Right forelimb (tissue), 1 donor: ENCODE results near the gene FGF12.
"Not testable (repeated sequence)": the region's sequence is repeated elsewhere in the genome, so short reads cannot be mapped to it uniquely, and the experiment has no call there.

Source experiments
- DNase-seq: peaks from one replicate; pipeline ENCODE4 v3.0.0-alpha.2; 2018

FGF12 gene

DNA sequence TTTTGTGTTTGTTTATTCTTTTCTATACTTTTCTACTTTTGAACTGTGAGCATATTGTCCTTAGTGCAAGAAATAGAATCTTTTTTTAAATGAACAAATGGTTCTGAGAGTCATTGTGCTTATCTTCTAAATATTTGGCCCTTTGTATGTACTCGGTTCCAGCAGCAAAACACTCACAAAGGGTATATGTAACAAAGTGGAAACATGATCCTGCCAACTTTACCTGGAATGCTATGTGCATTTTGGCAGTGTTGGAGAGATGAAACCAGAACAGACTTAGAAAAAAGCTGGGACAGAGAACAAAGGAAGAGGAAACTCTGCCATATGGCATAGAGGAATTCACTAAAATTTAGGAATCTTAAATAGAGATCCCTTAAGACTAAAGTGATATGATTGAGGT lies 150.1 kb downstream of the FGF12 start:
- no peak for DNase-seq

DNA sequence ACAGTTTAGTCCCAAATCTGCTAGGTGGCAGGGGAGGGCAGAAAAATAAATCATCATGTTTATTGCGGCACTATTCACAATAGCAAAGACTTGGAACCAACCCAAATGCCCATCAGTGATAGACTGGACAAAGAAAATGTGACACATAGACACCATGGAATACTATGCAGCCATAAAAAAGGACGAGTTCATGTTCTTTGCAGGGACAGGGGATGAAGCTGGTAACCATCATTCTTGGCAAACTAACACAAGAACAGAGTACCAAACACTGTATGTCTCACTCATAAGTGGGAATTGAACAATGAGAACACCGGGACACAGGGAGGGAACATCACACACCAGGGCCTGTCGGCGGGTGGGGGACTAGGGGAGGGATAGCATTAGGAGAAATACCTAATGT lies 150.6 kb downstream of the FGF12 start:
- not testable (repeated sequence) for DNase-seq

DNA sequence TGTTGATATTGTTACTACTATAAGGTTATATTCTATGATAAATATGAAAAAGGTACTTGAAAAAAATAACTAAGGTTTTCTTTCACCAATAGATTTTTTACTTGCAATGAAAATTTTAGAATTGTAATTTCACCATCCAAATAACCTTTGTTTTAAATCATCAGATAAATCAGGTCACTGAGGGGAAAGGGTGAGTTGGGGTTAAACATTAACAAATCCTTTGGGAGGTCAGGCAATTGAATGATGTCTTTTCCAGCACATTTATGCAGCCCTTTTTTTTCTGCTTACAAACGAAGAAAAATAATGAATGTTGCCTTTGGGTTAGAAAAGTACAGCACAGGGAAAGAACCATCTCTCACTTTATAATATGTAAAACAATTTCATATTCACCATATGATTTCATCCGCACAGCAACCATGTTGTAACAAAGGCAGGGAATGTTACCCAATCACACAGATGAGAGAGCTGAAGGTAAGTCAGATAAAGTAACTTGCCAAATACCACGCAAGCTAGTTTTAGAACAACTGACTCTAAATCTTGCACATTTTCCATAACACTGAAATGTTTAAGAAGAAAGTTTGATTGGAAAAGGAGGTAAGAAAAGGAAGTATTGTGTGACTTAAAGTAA lies 151.3 kb downstream of the FGF12 start:
- no peak for DNase-seq

DNA sequence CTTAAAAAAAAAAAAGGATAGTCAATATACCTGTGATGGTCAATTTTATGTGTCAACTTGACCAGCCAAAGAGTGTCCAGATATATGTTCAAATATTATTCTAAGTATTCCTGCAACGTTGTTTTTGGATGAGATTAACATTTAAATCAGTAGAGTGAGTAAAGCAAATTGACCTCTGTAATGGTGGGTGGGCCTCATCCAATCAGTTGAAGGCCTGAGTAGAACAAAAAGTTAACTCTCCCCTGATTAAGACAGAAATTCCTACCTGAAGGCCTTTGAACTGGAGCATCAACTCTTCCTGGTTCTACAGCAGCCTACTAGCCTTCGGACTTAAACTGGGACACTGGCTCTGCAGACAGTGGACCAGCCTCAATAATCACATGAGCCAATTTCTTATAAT lies 154.1 kb downstream of the FGF12 start:
- DNase-seq = no peak

DNA sequence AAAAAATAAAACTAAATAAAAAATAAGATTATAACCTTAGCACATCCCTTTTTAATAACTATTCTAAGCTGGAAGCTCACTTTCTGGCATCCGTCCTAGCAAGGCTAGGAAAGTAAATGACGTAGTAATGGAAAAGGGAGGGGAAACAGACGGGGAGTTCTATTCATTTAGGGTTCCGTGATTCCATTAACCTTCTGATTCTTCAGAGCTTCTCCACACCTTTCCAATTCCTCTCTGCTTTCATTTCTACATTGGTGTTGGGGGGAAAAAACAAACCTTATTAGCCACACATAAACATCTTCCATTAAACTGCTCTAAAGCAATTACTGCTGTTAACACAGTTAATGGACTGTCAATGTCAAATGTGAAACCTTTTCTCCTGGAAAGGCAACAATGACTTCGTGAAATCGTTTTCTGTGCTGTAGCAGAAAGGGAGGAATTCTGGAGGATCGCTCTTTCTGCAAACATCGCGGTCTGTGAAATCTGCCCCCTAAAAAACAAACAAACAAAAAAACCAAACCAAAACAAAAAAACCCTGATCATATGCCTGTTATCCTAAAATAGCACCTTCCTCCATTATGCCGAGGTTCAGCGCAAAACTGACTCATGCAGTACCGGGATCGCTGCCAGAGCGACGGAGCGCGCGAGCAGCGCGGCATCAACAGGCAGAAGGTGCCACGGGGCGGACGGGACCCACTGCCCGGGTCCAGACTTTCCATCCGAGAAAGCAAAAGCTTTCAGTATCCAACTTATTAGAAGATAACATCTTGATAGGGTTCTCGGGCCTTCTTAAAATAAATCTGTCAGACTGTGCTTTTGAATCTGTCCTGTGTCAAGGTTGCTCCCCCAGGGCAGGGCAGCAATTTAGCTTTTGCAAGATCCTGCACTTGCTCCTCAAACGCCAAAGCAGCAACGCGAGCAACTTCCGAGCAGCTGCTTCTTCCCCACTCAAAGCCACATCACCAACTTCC lies 156.2 kb downstream of the FGF12 start:
- peak; percentile 59 for DNase-seq

DNA sequence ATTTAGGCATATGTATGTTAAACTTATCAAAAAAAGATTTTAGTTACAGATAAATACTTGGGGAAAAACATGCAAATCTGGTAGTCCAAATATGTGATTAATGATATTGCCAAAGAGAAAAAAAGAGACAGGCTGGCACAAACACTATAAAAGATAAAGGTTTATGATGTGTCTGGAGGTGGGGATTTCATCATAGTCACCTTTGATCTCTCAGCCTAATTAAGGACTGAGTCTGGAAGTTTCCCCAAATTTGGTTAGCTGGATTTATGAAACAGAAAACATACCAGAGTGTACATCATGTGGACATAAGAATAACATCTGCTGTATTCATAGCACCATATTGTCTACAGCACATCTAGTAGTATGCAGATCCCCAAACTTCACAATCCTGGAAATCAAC lies 157.0 kb downstream of the FGF12 start:
- no peak for DNase-seq

DNA sequence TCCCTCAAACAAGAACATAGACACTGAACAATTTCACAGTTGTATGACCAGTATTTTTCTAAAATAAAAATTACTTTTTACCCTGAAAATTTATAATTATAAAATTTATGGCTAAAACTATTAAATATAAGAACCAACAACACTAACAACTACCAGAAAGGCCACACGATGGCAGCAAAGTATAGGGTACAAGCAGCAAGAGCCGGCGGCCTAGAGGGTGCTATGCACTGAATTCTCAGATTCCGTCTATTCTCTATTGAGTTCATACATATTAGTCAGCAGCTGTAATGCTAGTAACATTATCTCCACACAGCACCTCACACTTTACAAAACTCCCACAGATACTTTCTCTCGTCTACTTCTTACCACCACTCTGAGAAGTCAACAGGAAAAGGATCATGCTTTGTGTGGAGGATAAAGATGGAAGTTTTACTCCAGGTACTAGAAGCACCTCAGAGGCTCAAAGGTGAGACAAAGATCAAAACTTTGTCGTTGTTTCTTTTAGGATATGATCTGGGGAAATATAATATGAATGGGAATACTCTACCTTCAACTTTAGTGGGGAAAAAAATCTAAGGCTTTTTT lies 160.5 kb downstream of the FGF12 start:
- peak; percentile 81 for DNase-seq

DNA sequence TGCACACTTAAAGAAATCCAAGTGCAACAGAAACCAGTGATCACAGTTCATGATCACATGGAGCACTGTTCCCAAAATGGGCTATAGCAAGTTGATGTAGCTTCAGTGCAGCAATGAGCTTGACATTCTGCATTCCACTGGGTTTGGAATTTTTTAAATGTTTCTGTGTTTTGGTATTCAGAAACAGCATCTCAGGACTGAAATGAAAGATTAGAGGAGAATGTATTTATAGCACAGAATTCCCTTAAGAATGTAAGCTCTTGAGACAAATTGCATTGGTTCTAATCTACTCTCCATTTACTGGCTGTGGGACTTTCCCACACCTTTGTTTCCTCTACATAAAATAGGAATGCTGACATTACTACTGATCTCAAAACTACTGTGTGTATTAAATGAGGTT lies 162.7 kb downstream of the FGF12 start:
- no peak for DNase-seq

DNA sequence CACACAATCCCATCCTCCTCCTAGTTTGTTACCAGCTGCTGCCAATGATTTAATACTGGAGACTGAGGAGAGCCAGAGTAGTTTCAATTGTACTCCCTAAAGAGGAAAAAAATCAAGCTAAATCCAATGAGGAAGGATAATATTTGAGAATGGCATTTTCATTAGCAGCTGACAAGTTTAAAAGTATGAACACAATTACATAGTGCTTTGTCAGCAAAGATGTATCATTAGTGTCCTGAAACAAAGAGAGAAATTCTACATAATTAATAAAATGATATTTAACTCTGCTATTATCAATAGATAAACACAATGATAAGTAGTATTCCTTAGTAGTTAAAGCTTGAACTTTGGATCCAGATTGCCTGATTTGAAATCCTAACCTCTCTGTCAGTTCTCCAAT lies 163.9 kb downstream of the FGF12 start:
- no peak for DNase-seq

DNA sequence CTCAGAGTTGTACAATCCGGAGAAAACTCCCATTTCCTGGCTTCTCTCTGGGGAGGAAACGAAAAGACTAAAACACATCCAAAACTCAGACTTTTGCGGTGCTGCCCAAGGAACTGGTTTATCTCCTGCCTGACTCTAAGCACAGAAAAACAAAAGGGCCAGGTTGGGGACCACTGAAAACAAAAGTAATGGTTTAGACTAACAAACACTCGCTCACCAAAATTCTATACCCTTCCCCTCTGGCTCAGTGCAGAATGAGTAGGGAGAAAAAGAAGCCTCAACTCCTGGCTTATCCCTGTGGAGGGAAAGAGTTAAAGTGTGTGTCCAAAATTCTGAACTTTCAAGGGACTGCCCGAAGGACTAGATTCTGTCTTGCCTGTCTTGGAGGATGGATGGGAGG lies 173.6 kb downstream of the FGF12 start:
- no peak for DNase-seq

DNA sequence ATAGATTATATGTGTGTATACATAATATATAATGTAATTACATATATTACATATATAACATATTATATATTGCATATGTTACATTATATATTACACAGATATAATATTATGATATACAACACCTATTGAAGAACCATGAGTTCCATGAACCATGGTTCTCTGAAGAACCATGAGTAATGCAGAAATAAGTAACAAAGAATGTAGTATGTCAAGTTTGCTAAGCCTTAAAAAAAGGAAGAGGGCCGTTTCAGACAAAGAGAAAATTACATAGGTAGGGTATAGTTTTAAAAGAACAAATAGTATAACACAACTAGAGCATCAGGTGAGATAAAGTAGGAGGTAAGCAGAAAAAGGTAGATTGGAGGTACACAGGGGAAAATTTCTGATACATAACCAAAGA lies 177.0 kb downstream of the FGF12 start:
- DNase-seq = no peak

DNA sequence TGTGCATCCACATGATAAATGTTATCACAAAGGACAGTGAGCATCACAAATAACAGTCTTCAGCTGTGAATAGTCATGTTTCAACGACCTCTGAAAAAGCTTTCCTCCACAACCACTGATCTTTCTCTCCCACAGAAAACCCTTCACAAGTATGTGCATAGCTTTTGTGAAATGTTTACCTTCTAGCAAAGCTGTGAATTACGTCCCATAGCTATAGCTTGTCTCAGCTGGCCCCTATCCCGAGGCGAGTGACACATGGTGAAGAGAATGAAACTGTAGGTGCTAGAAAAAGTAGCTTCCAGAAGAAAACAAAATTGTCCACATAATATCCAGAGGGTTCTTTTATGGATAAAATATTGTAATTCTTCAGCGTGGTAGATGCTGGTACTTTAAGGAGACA lies 182.0 kb downstream of the FGF12 start:
- DNase-seq = no peak

DNA sequence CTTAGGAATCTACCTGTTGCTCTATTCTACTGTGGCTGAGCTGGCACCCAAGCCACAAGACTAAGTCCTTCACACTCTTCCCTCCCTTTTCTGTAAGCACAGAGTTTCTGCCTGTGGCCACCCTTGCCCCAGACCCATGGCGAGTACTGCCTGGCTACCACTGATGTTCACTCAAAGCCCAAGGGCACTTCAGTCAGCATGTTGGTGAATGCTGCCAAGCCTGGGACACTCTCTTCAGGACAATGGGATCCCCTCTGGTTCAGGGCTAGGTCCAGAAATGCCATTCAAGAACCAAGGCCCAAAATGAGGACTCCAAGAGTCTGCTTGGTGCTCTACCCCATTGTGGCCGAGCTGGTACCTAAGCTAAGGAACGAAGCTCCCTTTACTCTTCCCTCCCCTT lies 184.2 kb downstream of the FGF12 start:
- DNase-seq = no peak

DNA sequence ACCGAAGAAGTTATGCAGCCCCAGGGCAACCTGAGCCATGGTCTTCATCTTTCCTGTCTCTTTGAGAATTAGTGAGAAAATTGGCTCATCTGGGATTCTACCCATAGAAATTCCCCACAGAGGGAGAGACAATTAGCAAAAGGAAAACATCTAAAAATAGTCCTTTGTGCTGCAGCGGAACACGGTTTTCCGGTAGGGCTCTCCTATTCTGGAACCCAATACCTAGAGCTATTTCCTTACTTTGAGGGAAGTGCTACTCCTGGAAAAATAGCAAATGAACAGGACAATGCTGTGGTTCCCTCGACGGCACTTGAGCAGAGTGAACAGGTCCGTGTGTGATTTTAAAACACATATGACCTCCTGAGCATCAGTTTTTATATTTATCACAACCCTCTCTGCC lies 210.5 kb downstream of the FGF12 start:
- no peak for DNase-seq

DNA sequence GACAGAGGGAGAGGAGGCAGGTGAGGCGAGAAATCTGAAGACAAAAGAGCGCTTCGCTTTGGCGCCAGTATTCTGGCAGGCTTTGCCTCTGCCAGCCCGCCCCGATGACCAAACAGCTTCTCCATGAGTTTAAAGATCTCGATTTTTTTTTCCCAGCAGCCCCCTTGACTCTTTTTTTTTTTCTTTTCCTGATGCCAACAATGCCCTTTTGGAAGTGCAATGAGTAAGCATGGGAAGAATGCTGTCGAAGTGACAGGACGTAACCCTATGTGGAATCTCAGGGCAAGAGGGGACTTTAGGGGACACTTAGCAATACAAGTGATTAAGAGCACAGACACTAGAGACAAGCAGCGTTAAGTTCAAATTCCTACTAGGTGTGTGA lies 211.7 kb downstream of the FGF12 start:
- DNase-seq = no peak

DNA sequence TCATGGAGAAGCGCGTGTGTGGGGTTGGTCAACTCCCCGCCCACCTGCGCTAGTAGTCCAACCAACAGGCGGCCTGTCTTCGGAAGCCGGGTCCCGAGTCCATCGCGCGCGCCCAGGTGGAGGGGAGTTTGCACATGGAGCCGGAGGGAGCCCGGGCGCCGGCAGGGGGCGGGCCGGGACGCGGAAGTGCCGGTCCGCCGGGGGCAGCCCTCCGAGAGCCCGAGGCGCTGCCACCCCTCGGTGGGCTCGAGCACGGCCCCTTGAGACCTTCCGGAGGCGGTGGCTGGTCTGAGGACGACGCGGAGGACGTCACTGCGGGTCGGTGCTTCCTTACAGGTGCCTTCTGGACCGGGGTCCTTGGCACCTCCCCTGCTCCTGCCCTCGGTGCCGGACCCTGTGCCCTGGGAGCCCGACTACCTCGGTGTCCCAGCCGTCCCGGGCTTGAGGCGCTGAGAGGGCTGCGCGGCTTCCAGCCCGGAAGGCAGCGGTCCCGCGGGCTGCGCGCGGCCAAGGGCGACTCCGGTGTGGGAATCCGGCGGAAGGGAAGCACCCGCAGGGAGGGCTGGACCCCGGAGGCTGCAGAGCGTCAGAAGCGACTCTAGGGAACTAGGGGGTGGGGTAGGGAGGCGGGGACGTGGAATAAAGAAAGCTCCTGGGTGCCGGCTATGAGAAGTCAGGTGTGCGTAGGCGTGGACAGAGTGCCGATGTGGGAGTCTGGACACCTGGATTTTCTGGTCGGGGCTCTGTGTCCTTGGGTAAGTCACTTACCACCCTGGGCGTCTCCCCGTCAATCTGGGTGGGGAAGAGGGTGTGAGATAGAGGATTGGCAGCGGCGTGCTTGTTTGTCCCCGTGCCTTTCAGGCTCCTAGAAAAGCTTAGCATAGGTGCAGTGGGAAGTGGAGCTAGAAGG lies 212.3 kb downstream of the FGF12 start:
- DNase-seq = no peak

DNA sequence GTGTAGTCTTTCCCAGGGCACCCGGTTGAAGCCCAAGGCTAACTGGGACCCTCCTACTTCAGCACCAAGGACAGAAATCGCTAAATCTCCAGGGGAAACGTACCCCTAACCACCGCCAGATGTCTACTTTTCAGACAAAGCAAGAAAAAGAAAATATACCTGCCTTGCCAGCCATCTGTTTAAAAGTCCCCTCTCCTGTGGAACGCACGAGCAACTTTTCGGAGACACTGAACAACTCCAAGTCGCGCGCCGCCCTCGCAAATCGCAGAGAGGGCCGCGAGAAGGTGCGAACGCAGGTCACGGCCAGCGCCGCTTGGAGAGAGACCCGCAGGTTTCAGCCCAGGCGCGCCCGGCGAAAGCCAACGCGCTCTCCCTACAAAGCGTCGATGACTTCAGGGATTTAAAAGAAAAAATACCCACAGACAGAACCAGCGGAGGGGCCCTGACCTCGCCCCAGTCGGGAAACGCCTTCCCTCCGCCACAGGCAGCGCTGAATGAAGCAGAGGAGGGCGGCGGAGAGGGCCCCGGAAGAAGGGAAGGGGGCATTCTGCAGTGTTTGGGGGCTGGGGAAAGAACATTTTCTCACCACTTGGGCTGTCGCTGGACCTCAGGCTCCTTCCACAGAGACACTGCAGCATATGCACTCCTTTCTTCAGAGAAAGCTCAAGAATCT lies 213.1 kb downstream of the FGF12 start:
- peak; percentile 43 for DNase-seq

DNA sequence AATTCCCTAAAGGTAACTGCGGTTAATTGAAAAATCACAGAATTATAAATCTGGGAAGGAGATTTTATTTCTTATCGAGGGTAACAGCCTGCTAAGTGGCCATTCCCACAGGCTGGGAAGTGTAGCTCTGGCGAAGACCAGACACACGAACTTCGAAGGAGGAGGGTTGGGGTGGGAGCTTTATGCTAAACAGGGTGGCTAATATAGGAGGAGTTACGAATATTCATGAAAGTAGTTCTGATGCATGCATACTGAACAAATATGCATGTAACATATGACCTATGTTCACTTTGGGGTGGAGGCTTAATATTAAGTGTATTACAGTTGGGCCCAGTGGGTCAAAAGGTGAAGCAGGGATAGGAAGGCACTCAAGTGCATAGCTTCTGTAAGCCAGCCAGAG lies 221.6 kb downstream of the FGF12 start:
- DNase-seq = no peak

DNA sequence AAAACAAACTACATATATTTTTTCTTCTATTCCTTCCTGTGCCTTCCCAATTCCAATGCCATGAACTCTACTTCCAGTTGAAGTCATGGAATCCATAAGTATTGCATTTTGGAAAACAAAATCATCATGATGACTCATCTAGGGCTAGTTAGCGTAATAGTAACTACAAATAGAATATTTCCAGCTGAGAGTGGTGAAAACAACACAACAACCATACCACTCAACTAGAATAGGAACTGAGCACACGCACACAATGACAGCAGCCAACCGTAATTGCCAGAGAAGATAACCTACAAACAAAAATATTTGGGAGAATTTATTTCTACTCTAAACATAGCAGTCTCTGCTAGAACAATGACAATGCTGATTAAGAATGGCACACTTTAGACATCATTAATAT lies 225.9 kb downstream of the FGF12 start:
- no peak for DNase-seq

DNA sequence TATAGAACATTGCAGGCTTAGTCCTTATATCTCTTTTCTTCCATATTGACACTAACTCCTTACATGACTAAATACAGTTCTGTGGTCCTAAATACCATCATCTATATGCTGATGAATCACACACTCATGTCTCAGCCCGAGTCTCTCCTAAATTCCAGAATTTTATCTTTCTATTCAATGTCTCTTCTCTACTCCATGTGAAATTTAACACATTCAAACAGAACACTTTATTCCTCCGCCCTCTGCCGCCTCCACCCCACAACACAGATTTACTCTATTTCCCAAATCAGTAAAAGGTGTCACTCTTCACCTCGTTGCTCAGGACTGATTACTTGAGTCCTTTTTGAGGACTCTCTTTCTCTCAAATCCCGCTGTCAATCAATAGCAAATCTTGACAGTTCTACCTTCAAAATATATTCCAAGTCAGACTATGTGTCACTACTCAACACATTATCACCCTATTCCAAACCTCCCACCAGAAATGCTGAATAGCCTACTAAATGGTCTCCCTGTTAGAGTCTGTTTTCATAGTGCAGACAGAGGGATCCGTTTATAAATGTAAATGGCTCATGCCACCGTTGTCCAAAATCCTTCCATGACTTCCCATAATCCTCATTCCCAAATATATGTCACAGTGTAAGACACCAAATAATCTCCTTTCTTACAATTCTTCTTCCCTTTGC lies 230.3 kb downstream of the FGF12 start:
- DNase-seq = no peak

DNA sequence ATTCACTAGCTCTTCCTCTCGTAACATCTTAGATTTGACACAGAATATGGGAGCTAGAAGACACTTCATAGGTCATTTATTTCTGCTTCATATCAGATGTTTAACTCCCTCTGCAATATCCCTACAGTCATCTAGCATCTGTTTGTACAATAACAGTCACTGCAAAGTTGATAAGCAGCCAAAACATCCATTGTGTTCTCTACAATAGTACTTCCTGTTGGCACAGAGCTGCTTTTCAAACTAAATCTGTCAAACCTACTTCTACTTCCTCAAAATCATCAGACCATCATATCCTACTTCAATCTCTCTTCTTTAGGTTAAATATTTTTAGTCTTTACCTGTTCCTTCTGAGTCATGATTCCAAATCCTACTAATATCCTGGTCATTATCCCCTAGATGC lies 233.2 kb downstream of the FGF12 start:
- DNase-seq = no peak

DNA sequence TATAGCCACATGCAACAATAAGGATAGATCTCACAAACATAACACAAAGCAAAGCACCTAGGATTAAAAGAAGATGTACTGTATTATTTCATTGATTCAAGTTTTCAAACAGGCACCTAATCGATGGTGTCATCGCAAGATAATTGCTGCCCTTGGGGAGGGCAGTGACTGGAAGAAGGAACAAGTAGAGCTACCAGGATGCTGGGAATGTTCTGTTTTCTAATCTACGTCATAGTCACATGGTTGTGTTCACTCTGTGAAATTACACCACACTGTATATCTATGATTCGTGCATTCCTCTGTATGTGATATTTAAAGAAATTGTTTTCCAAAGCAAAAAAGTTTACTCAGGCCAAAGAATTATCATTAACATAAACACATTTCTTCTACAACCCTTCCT lies 236.6 kb downstream of the FGF12 start:
- no peak for DNase-seq
